MM.1S (cell line): ENCODE data around the gene TXN.

Source experiments
- EZH2 ChIP-seq: fragments of 300-600 bp; sonication (generic); optimal IDR thresholded peaks from 2 replicates; pipeline ENCODE3; 2017; ENCODE audit warnings: low read depth, mild to moderate bottlenecking, antibody characterized with exemption, low read length, mixed read lengths
- TF ChIP-seq, protein P1 (sequence below): fragments of 300-600 bp; sonication (generic); IDR thresholded peaks from 2 replicates; pipeline ENCODE4 v1.5.1; 2016; ENCODE audit warnings: antibody characterized with exemption, low read length, mixed read lengths

DNA sequence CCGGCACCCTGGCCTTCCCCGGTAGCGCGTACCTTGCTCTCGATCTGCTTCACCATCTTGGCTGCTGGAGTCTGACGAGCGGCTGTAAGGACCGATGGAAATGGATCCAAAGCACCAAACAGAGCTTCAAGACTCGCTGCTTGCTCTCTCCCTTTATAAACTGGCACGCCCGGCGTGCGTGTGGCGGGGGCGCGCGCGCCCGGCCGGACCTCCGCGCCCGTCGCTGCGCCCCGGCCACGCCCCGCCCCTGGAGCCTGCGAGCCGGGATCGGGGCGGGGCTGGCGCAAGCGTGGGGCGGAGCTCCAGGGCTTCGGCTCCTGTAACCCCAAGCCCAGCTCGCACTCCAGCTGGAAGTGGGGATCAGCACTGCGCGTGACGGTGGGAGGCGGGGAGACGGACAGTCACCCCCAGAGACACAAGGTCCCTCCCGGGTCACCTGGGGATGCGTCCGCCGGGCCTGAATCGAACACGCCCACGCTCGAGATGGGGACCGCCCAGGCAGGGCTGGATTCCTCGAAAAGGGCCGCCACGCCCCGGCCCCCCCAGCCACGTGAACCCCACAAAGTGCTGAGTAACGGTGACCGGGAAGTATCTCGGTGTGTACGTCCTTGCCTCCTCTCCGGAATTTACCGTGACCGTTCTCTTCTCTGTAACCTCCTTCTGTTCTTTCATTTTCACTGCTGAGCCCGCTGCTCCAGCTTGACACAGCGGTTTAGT lies at the start of gene TXN:
- TF ChIP-seq, protein P1, sequence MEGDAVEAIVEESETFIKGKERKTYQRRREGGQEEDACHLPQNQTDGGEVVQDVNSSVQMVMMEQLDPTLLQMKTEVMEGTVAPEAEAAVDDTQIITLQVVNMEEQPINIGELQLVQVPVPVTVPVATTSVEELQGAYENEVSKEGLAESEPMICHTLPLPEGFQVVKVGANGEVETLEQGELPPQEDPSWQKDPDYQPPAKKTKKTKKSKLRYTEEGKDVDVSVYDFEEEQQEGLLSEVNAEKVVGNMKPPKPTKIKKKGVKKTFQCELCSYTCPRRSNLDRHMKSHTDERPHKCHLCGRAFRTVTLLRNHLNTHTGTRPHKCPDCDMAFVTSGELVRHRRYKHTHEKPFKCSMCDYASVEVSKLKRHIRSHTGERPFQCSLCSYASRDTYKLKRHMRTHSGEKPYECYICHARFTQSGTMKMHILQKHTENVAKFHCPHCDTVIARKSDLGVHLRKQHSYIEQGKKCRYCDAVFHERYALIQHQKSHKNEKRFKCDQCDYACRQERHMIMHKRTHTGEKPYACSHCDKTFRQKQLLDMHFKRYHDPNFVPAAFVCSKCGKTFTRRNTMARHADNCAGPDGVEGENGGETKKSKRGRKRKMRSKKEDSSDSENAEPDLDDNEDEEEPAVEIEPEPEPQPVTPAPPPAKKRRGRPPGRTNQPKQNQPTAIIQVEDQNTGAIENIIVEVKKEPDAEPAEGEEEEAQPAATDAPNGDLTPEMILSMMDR: no peak
- TF ChIP-seq EZH2: no peak
